HEK293T (cell line): ENCODE results near the gene ALK.

Experiments
- BHLHE40 ChIP-seq: fragments of 450-650 bp; IDR thresholded peaks from 2 replicates; pipeline ENCODE4 v1.6.1; 2016; ENCODE audit warnings: mild to moderate bottlenecking, moderate library complexity, borderline replicate concordance
- ELF4 ChIP-seq: fragments of 450-650 bp; IDR thresholded peaks from 2 replicates; pipeline ENCODE4 v1.6.1; 2017; ENCODE audit warnings: antibody characterized with exemption
- FOXA1 ChIP-seq: fragments of 450-650 bp; IDR thresholded peaks from 2 replicates; pipeline ENCODE4 v1.6.1; 2016; ENCODE audit warnings: mild to moderate bottlenecking
- FOXM1 ChIP-seq: fragments of 450-650 bp; IDR thresholded peaks from 2 replicates; pipeline ENCODE4 v1.6.1; 2017; ENCODE audit warnings: mild to moderate bottlenecking, borderline replicate concordance
- HDGF ChIP-seq: fragments of 450-650 bp; IDR thresholded peaks from 2 replicates; pipeline ENCODE4 v1.6.1; 2017; ENCODE audit warnings: antibody characterized with exemption, borderline replicate concordance
- L3MBTL2 ChIP-seq: fragments of 450-650 bp; conservative IDR thresholded peaks from 2 replicates; pipeline ENCODE4 v1.6.1; 2016; ENCODE audit warnings: mild to moderate bottlenecking
- PKNOX1 ChIP-seq: fragments of 450-650 bp; IDR thresholded peaks from 2 replicates; pipeline ENCODE4 v1.6.1; 2016
- SP1 ChIP-seq: fragments of 450-650 bp; IDR thresholded peaks from 2 replicates; pipeline ENCODE4 v1.6.1; 2017
- SUZ12 ChIP-seq: fragments of 450-650 bp; IDR thresholded peaks from 2 replicates; pipeline ENCODE4 v1.6.1; 2016; ENCODE audit warnings: mild to moderate bottlenecking
- TARDBP ChIP-seq: fragments of 450-650 bp; IDR thresholded peaks from 2 replicates; pipeline ENCODE4 v1.6.1; 2016

GRCh38 chr2:29479401-29479800 is 442.0 kb downstream of the ALK start:
- TF ChIP-seq FOXA1 (no peak), TARDBP (no peak), ELF4 (no peak), PKNOX1 (no peak), SP1 (no peak), HDGF (no peak), BHLHE40 (no peak), FOXM1 (no peak), SUZ12 (no peak), L3MBTL2 (no peak)
